Germinal center (tissue), 1 donor: Measurements from ENCODE around the gene MS4A7.
A peak's percentile ranks its signal among the peaks of the same experiment; 100 is the strongest.

ENCODE experiments used
- DNase-seq: peaks from one replicate; pipeline ENCODE4 v3.0.0; 2012; ENCODE audit warnings: mixed read lengths, low spot score

MS4A7 gene

GRCh38 chr11:60370811-60371298 is 7.5 kb upstream of the MS4A7 start:
- DNase-seq: no peak

GRCh38 chr11:60371386-60371785 is 6.9 kb upstream of the MS4A7 start:
- DNase-seq: no peak

GRCh38 chr11:60371854-60372253 is 6.5 kb upstream of the MS4A7 start:
- DNase-seq: no peak

DNA sequence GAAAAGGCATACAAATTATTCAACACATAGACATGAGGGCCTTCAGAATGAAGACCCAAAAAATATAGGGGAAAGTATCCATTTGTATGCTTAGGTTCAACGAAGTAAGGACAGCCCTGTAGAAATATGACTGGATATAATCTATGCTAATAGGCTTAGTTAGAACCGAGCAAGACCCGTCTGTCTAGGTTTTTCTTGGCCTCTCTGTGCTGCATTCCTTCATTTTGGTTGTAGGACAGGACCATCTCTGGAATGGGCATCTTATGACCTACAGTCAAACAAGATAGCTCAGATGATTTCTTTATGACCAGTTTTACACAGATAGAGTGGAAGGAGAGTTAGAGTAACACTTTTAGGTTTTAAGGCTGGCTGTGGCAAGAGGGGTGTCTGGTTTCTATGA is 5.6 kb upstream of the MS4A7 start:
- no peak for DNase-seq

GRCh38 chr11:60375316-60375715 is 3.0 kb upstream of the MS4A7 start:
- no peak for DNase-seq

- DNase-seq: no peak
Measured at GRCh38 chr11:60376601-60377000, 1.7 kb upstream of the MS4A7 start.

- peak; percentile 76 for DNase-seq
Measured at GRCh38 chr11:60377401-60378136, 763 bp upstream of the MS4A7 start.

- peak; percentile 55 for DNase-seq
Measured at GRCh38 chr11:60389279-60389910, 11.1 kb downstream of the MS4A7 start.

DNA sequence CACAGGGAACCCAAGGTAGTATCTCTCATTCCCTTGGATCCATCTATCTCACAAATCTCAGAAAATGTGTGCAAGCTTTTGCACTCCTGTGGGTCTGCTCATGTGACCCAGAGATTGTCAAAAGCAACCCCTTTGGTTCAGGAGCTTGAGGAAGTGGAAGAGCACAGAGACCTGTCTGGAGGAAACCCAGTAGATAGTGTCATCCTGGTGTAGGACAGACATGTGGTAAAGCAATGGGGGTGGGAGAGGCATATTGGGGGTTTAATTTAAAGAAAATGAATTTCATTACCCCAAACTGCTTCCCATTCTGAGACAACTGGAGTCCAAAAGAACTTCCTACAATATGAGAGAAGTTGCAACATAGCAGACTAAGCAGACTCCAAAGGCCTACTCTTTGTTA is 12.1 kb downstream of the MS4A7 start:
- peak; percentile 18 for DNase-seq

GRCh38 chr11:60392361-60392760 is 14.0 kb downstream of the MS4A7 start:
- no peak for DNase-seq

GRCh38 chr11:60393016-60393415 is 14.7 kb downstream of the MS4A7 start:
- no peak for DNase-seq

DNA sequence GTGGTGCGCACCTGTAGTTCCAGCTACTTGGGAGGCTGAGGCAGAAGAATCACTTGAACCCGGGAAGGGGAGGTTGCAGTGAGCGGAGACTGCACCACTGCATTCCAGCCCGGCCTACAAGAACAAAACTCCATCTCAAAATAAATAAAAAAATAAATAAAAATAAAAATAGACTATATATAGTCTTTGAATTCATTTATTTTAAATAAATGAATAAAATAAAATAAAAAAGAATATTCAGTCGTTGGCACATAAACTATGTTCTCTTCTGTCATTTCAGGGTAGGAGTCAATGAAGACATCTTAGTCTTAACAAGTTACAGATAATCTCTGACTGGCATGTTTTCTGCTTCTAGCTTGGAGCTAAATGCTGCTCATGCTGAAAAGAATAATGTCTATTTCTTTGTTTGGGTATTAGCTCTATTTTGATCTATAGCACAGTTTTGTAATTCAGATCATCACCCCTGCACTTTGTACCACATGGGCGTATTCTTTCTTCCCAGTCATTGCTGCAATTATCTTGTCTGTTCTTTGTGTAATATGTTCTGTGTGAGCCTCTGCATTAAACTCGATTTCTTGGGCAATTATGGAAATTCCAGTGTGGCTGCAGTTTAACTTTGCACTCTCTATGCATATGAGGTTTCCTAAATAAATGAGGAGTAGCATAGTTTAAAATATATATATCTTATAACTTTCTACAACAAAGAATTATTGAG is 16.5 kb downstream of the MS4A7 start:
- DNase-seq: no peak

DNA sequence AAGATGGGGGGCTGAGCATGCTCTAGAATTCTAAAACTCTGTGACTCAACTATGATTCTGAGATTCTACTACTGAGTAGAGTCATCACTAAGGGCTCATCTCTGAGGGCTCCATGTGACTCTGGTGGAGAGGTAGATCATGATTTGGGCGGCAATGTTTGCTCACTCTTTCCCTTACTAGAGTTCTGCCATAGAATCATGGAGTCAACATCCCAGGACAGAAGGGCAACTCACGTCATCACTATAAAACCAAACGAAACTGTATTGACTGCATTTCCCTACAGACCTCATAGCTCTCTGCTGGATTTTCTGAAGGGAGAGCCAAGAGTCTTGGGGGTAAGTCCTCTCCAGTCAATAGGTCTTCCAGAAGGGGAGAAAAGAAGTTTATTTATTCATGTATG is 18.1 kb downstream of the MS4A7 start, which contains the start of gene MS4A14:
TSS of gene MS4A14 (plus strand) at position 78 of the 400 bp plus-strand sequence. CDS start at position 198, 120 bp downstream.
- DNase-seq: no peak

DNA sequence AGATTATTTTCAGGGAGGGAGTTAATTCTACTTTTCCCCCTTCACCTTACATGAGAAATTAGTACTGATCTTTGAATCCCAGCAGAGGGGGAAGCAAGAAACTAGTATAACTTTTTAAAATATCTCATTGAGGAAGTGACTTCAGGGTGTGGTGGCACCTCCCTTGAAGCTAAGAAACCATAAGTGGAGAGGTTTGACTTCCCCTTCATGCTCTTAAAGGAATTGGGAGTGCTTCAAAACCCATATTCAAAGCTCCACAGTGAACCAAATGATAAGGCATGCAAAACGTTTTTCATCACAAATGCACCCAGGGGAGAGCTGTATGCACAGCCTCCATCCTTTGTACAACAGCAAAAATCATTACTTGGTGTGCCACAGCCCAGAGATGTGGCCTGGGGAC is 18.5 kb downstream of the MS4A7 start:
- DNase-seq: peak; percentile 37

DNA sequence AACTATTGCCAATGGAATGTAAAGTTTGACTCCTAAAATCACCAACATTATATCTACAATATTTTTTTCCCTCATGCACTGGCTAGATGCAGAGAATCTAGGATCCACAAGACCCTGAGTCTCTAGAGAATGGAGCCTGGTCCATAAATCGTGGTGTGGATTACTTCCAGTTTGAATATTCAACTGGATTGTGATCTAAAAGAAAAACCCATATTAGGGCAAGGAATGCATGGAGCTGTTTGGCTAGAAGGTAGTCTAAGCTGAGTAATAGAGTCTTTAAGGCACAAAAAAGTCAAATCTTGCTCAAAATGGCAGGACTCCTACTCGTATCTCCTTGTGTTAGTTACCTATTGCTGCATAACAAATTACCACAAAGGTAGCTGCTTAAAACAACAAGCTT is 41.7 kb downstream of the MS4A7 start:
- DNase-seq: no peak

- DNase-seq: no peak
Measured at GRCh38 chr11:60422609-60423008, 44.3 kb downstream of the MS4A7 start.

DNA sequence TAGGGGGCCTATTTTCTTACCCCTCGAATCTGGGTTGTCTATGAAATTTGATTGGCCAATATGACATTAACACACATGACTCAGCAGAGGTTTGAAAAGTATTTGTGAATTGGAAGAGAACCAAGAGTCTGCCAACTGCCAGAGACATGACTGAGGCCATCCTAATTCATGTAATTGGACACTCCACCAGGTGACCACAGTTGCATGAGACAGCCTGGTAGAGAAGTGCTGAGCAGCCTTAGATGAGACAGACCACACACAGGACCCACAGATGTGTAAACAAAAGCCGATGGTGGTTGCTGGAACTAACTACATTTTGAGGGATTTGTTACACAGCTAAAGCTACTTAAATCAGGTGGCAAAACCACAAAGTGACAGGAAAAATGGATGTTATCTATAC is 50.2 kb downstream of the MS4A7 start:
- DNase-seq: no peak

DNA sequence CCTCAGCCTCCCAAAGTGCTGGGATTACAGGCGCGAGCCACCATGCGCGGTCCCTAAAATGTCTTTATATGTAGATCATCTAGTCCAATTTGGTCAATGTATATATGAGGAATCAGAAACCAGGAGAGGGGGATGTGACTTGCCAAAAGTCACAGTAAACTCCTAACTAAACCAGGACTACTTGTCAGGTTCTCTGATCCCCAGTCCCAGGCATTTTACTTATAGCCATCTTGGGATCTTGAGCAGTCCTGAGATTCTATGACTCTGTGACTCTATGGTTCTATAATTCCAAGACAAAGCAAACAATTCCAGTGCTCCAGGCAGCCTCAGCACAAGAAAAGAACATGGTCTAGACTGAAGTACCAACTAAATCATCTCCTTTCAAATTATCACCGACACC is 50.9 kb downstream of the MS4A7 start, which contains the start of gene MS4A5:
TSS of gene MS4A5 (plus strand) at position 301 of the 400 bp plus-strand sequence. CDS start 103 bp downstream, outside the sequence.
- DNase-seq: no peak

DNA sequence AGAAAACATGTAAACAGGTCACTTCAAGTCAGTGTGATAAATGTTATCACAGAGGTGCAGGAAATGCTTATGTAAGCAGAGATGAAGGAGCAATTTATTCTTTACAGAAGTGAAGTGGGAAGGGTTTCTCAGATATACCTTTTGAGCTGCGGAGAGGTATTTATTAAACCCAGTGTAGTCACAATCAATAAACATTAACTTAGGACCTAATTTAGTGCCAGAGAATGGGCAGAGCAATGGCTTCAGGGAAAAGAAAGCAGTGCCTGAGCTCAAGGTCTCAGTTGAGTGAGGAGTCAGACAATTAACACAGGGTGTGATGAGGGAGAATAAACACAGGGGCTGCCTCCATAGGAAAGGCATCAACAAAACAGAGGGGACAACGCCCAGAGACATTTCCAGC is 52.9 kb downstream of the MS4A7 start:
- DNase-seq: no peak

GRCh38 chr11:60433401-60433800 is 55.1 kb downstream of the MS4A7 start:
- no peak for DNase-seq
